HCEC 1CT (cell line): ENCODE measurements around the gene RAB3IL1.

Experiments
- DNase-seq: peaks from one replicate; pipeline ENCODE4 v3.0.0-alpha.2; 2017

The RAB3IL1 gene

DNA sequence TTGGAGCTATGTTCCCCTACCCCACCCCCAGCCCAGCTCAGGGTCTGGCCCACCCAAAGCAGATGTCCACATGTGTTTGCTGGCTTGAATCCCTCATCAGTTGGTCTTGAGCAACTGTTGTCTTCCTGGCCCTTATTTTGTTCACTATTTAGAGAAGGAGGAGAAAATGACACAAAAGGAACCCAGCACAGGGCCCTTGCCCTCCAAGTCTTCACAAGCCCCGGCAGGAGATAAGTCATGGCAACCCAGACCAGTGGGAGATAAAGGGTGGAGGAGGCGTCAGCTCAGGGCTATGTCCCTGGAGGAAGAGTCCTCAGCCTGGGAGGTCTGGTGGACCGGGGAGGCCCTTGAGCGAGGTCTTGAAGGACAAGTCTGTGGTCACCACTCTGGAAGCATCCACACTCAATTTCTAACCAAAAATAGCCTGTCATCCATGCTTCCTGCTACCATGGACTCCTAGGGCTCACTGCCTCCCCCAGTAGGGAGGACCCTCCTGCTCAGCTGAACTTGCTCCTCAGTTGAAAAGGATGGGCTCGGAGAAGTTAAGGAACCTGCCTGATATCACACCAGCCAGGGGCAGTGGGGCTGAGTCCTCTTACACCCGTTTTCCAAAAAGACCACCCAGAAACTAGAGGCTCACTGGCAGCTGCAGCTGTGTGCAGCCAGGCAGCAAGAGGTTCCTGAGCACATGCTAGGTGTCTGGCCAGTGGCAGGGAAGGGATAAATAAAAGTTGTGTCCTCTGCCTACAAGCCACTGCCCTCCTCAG lies 1.8 kb upstream of the RAB3IL1 start:
- DNase-seq: no peak

GRCh38 chr11:61918251-61918937 lies 1.0 kb upstream of the RAB3IL1 start:
- no peak for DNase-seq

DNA sequence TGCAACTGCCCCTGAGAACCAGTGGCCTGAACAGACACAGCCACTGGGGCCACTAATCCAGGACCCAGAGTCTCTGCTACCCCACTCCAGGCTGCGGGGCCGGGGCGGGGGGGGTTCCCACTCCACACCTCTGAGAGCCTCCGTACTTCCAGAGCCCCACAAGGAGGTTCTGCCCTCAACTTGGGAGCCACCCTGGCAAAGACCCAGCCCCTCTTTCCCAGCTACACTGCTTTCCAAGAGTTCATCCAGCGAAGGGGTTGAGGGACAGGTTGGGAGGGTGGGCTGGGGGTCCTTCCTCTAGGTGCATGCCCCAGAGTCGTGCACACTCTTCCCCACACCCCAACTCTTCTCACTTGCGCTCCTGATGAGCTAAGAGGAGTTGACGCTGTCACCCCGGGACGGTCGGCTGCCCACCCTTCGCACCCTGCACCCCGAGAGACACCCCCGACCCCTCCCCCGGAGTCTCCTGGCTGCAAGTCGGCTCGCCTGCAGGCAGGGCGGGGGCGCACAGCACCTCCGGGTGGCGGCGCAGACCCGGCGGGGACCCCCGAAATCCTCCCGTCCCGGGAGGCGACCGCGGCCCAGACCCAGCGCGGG lies 531 bp downstream of the RAB3IL1 start:
- no peak for DNase-seq

DNA sequence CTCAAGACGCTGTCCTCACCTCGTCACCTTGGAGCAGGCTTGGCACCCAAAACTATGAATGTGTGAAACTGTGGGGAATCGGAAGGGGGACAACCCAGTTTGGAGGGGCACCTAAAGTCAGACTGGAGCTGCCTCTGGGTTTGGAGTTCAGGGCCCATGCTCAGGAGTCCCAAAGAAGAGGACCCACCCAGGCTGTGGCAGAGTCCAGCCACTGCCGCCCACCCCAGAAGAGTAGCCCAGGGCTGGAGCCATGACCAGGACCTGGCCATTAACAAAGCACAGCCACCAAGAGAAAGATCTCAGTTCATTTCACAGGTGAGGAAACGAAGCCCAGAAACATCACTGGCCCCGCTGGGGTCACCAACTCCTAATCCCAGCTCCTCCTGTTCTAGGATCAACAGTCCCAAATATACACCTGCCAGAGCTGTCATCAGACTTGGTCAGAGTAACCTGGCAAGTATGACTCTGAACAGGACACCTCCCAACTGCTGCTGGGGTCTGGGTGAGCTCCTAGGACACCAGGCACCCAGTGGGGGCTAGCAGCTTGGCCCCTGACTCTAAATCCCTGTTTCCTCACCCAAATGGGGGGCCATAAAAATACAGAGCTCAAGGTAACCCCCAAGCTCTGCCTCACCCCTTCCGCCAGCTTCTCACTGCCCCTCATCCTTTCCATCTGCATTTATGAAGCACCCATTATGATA lies 2.7 kb downstream of the RAB3IL1 start:
- DNase-seq: no peak

DNA sequence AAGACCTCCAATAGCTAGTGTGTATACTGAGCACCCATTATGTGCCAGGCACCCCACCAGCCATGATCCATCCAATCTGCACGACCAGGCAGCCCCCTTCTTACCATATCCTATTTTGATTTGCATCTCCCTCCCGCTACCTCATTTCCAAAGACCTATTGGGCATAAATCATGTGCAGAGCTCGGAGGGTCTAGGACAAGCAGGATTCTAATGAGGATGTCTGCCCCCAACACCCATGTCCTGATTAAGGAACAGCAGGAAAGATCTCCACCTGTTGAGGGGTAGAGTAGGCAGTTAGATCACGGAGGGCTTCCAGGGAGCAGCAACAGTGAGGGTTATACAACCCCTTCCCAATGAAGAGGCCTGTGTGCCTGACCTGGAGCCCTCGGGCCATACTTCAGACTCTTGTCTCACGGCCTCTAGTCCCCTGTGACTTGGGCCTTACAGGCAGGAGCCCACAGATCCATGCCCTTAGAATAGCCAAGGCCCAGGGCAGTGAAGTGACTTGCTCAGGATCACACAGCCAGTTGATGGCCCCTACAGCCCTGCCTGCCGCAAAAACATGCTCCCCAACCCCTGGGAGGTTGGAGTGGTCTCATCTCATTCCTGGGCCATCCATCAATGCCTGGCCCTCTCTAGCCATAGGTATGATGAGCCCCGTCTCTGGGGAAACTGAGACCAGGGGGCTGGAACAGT lies 3.5 kb downstream of the RAB3IL1 start:
- DNase-seq: no peak

GRCh38 chr11:61912991-61913698 lies 4.2 kb downstream of the RAB3IL1 start:
- DNase-seq: no peak

DNA sequence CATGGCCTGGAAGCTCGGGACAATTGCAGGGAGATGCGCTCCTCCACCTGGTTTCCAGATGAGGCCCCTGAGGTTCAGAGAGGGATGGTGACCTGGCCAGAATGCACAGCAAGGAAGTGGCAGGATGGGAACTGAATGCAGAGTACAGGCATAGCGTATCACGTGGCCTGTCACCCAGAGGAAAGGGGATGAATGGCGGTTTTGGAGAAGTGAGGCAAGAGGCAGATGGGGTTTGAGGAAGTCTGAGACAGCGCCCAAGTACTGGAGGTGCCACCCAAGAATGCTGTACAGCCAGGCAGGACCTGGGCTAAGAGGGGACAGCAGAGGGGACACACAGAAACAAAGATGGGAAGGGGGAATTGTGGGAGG lies 4.9 kb downstream of the RAB3IL1 start:
- DNase-seq: no peak

DNA sequence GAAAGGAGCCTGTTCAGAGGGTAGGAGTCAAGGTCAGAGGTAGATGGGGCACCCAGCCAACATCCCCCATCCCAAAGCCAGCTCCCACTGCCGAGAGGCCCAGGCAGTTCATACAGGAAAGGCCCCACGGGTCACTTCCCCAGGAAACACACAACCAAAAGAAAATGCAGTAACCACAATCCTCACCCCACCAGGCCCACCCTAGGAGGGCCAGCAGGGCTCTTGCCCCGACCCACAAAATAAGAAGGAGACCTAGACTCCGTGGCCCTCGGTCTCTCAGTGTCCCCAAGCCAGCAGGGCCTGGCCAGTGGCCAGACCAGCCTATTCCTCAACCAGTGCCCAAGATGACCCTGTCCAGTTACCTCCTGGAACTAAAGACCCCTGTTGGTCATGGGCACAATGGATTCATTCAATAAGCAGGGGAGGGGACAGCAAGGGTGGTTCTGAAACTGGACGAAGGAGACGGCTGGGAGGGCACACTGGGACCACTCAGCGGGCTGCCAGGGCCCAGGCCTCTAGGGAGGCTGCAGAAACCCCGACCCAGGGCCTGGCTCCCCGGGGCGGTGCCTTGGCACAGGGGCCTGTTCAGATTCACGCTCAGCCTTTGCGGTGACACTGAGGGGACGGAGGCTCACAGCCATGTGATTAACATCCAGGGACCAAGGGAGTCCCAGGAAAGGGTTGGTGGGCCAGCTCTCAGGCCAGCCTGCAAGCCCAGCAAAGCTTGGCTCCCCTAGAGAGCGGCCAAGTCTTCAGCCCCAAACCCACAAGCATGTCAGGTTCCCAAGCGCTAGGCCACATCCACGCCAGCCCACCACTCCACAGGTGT lies 5.5 kb downstream of the RAB3IL1 start:
- no peak for DNase-seq

DNA sequence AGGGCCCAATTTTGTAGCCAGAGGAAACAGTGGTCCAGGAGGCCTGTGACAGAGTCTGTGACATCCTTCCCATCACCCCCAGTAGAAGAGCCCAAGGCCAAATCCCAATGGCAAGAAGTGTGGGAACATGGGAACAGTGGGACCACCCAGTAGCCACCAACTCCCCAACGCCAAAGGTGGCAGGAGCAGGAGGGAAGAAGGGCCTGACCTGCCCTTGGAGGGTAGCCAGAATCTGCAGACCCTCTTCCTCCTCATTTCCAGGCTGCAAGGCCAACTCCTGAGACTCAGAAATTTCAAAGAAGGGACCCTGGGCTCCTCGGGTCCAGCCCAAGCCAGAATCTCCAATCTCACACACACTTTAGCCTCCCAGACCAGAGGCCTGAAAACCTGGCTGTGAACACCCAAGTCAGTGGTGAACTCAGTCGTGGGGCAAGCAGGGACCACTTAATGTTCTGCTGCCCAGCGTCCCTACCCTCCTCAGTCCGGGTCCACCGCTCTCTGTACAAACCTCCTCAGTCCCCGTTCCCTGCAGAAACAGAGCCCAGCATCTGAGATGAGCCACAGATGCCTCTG lies 6.2 kb downstream of the RAB3IL1 start:
- no peak for DNase-seq

- no peak for DNase-seq
These were observed 6.9 kb downstream of the RAB3IL1 start for GRCh38 chr11:61910187-61911127.

DNA sequence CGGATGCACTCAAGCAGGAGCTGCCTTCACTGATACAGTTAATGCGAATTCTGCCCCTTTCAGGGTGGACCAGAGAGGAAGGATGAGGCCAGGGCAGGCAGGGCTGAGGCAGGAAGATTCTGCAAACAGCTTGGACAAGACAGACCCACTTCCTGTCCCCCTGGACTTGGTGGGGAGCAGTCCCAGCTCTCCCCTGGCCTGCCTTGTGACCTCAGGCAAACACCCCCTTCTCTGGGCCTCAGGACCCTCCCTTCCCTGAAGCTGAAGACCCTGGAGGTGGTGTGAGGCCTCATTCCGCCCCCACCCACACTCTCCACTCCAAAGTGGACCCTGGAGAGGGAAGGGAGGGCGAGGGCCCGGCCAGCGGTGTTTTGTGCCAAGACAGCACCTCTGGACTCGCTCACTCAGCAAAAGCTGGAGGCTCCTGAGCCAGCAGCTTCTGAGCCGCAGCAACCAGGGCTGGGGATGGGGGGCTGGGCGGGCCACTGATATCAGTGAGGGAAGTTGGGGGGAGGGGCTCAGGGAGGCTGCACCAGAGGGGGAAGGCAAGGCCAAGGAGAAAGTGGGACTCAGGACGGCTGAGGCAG lies 8.5 kb downstream of the RAB3IL1 start:
- no peak for DNase-seq

- DNase-seq: no peak
These were observed 9.3 kb downstream of the RAB3IL1 start for GRCh38 chr11:61907871-61908729.

DNA sequence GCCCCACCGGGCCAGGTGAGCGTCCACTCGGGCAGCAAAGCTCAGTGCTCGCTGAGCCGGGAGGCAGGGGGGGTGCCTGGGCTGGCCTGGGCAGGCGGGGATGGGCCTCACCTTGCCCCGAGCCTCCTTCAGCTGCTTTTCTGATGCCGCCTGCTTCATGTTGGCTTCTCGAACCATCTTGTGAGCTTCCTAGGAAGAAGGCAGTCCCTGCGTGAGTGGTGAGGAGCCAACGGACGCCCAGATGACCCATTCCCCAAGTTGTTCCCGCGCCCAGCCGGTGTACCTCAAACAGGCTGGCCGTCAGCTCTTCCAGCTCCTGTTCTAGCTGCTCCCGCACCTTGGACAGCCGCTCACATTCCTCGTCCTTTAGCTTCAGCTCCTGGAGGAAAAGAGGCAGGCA lies 10.1 kb downstream of the RAB3IL1 start:
- DNase-seq: no peak

GRCh38 chr11:61906522-61906909 lies 10.8 kb downstream of the RAB3IL1 start:
- DNase-seq: no peak

- DNase-seq: no peak
These were observed 11.4 kb downstream of the RAB3IL1 start for GRCh38 chr11:61905801-61906521.

DNA sequence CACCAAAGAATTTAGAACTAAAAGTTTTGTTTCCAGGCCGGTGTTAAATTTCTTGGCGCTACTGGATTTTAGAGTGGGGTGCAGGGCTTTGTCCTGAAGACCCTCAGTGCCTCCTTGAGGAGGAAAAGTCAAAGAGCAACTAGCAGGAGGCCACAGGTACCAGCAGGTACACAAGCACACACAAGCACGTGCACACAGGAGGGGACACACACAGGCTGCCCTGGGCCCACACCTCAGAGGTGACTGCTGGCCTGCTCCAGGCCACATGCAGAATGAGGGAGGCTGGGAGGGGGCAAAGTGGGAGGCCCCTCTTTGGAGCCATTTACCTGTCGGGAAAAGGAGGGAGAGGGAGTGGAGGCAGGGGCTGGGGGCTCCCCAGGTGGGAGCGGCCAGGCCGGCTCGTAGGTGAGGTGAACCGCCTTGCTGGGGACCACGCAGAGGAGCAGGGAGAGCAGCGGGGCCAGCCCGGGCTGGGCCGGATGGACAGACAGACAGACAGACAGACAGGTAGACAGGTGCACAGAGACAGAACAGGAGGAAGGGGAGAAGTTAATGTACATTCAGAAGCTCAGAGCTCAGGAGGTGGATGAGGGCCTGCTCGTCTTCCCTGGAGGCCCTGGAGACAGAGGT lies 12.2 kb downstream of the RAB3IL1 start:
- DNase-seq: no peak

- DNase-seq: no peak
These were observed 12.8 kb downstream of the RAB3IL1 start for GRCh38 chr11:61904539-61905048.
